IPS-NIHi11 (cell line): ENCODE data around the gene RBM17.
"Not testable (repeated sequence)": the region's sequence is repeated elsewhere in the genome, so short reads cannot be mapped to it uniquely, and the experiment has no call there.

Experiments
- DNase-seq: peaks from one replicate; pipeline ENCODE4 v3.0.0; 2012; ENCODE audit warnings: mixed read lengths, low spot score

Gene RBM17

GRCh38 chr10:6088721-6089333 lies at the start of gene RBM17:
Gene RBM17, plus strand, starts transcription at chr10:6089034. Its CDS starts 8,032 bp downstream, at chr10:6097066.
- DNase-seq, result peak; percentile 92

- no peak for DNase-seq
Measured at GRCh38 chr10:6039711-6040110, 49.1 kb upstream of the RBM17 start.

GRCh38 chr10:6040205-6040604 lies 48.6 kb upstream of the RBM17 start:
- DNase-seq, result no peak

- not testable (repeated sequence) for DNase-seq
Measured at GRCh38 chr10:6043377-6043776, 45.5 kb upstream of the RBM17 start.

- no peak for DNase-seq
Measured at GRCh38 chr10:6044060-6044459, 44.8 kb upstream of the RBM17 start.

GRCh38 chr10:6044751-6045313 lies 44.0 kb upstream of the RBM17 start:
- DNase-seq, result no peak

GRCh38 chr10:6045314-6045848 lies 43.5 kb upstream of the RBM17 start:
- no peak for DNase-seq

GRCh38 chr10:6045878-6046772 lies 42.7 kb upstream of the RBM17 start:
- no peak for DNase-seq

- no peak for DNase-seq
Measured at GRCh38 chr10:6046773-6047611, 41.8 kb upstream of the RBM17 start.

- no peak for DNase-seq
Measured at GRCh38 chr10:6047847-6048246, 41.0 kb upstream of the RBM17 start.

GRCh38 chr10:6048281-6049030 lies 40.4 kb upstream of the RBM17 start:
- no peak for DNase-seq

- no peak for DNase-seq
Measured at GRCh38 chr10:6049031-6049400, 39.8 kb upstream of the RBM17 start.

GRCh38 chr10:6050801-6051445 lies 37.9 kb upstream of the RBM17 start:
- no peak for DNase-seq

GRCh38 chr10:6052247-6053221 lies 36.3 kb upstream of the RBM17 start:
- DNase-seq, result no peak

- DNase-seq, result no peak
Measured at GRCh38 chr10:6053303-6053702, 35.5 kb upstream of the RBM17 start.

GRCh38 chr10:6053816-6054631 lies 34.8 kb upstream of the RBM17 start:
- DNase-seq, result no peak

- no peak for DNase-seq
Measured at GRCh38 chr10:6054884-6055283, 34.0 kb upstream of the RBM17 start.

- DNase-seq, result no peak
Measured at GRCh38 chr10:6055929-6056328, 32.9 kb upstream of the RBM17 start.
